ENCODE data around the gene RRAD. TPM values are rescaled to one million over a fixed set of nuclear protein-coding genes. Genes with fewer than 3 reads are reported as not detected.
"Not testable (repeated sequence)": the region's sequence is repeated elsewhere in the genome, so short reads cannot be mapped to it uniquely, and the experiment has no call there.

The RRAD gene
- polyA plus RNA-seq (2013, experiment 1 of 2) = 0.77 TPM
- polyA plus RNA-seq (2013, experiment 2 of 2) = 1.1 TPM

DNA sequence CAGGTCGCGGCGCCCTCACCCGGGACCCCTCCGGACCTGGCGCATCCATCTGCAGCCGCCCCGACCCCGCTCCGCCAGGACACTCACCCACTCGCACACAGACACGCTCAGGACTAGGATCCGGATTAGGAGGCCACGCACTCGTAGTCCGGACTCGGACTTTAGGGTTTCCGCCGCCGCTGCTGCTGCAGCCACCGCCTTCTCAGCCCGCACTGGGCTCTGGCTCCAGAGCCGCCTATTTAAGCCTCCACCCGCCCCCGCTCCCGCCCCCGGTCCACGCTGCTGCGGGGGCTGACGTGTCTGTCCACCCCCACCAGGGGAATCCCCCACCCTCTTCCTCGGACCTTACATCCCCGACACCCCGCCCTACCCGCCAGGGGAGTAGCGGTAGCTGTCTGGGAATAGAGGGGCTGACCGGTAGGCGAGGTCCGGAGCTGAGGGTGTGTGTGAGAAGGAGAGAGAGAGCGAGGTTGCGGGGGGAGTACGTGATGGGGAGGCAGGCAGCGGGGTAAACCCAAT, at the start of gene RRAD:
TSS of gene RRAD (minus strand) at position 214 of the 519 bp plus-strand sequence. CDS start 356 bp downstream, outside the sequence.
- Histone ChIP-seq H3K36me3 (ENCODE audit: control insufficient read depth, insufficient read depth, low read length) (peaks cover 2% of the 10 kb centered on the region), H3K9me3 (ENCODE audit: control insufficient read depth, low read length) (no peaks in the 10 kb centered on the region), H3K4me1 (ENCODE audit: control insufficient read depth, insufficient read depth, low read length, poor library complexity, severe bottlenecking) (peaks cover 5% of the 10 kb centered on the region), H3K4me3 (ENCODE audit: extremely low read depth, insufficient read depth, low read length, poor library complexity, severe bottlenecking) (peak within 1 kb of the TSS; percentile 20), H3K27ac (ENCODE audit: low read depth, low read length, severe bottlenecking) (no peak within 1 kb of the TSS)
- WGBS, 2 experiments (ENCODE audit: insufficient coverage in 2 of 2) = 8% methylated on average over 20 to 26 of the region's 42 CpGs

DNA sequence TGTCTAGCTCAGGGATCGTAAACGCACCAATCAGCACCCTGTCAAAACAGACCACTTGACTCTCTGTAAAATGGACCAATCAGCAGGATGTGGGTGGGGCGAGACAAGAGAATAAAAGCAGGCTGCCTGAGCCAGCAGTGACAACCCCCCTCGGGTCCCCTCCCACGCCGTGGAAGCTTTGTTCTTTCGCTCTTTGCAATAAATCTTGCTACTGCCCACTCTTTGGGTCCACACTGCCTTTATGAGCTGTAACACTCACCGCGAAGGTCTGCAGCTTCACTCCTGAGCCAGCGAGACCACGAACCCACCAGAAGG, 49.6 kb upstream of the RRAD start:
- not testable (repeated sequence) for H3K27ac ChIP-seq (ENCODE audit: low read depth, low read length, severe bottlenecking); H3K4me1 ChIP-seq (ENCODE audit: control insufficient read depth, insufficient read depth, low read length, poor library complexity, severe bottlenecking); H3K36me3 ChIP-seq (ENCODE audit: control insufficient read depth, insufficient read depth, low read length); H3K9me3 ChIP-seq (ENCODE audit: control insufficient read depth, low read length); H3K4me3 ChIP-seq (ENCODE audit: extremely low read depth, insufficient read depth, low read length, poor library complexity, severe bottlenecking)
- 93 to 96% methylated on average over 9 to 11 of the region's 11 CpGs for WGBS, 2 experiments (ENCODE audit: insufficient coverage in 2 of 2)

DNA sequence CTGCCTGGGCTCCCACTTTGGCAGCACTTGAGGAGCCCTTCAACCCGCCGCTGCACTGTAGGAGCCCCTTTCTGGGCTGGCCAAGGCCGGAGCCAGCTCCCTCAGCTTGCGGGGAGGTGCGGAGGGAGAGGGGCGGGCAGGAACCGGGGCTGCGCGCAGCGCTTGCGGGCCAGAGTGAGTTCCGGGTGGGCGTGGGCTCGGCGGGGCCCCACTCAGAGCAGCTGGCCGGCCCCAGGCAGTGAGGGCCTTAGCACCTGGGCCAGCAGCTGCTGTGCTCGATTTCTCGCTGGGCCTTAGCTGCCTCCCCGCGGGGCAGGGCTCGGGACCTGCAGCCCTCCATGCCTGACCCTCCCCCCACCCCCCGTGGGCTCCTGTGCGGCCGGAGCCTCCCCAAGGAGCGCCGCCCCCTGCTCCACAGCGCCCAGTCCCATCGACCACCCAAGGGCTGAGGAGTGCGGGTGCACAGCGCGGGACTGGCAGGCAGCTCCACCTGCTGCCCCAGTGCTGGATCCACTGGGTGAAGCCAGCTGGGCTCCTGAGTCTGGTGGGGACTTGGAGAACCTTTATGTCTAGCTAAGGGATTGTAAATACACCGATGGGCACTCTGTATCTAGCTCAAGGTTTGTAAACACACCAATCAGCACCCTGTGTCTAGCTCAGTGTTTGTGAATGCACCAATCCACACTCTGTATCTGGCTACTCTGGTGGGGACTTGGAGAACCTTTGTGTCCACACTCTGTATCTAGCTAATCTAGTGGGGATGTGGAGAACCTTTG, 49.0 kb upstream of the RRAD start:
- not testable (repeated sequence) for H3K4me1 ChIP-seq (ENCODE audit: control insufficient read depth, insufficient read depth, low read length, poor library complexity, severe bottlenecking); H3K9me3 ChIP-seq (ENCODE audit: control insufficient read depth, low read length); H3K36me3 ChIP-seq (ENCODE audit: control insufficient read depth, insufficient read depth, low read length); H3K4me3 ChIP-seq (ENCODE audit: extremely low read depth, insufficient read depth, low read length, poor library complexity, severe bottlenecking); H3K27ac ChIP-seq (ENCODE audit: low read depth, low read length, severe bottlenecking)
- 94% methylated on average over 22 to 23 of the region's 32 CpGs for whole genome bisulfite sequencing, 2 experiments (ENCODE audit: insufficient coverage in 2 of 2)

DNA sequence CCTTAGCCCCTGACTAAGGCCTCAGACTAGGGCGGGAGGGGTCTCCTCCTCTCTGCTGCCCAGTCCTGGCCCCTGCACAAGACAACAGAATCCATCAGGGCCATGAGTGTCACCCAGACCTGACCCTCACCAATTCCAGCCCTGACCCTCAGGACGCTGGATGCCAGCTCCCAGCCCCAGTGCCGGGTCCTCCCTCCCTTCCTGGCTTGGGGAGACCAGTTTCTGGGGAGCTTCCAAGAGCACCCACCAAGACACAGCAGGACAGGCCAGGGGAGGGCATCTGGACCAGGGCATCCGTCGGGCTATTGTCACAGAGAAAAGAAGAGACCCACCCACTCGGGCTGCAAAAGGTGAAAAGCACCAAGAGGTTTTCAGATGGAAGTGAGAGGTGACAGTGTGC, 48.4 kb upstream of the RRAD start:
- H3K27ac ChIP-seq (ENCODE audit: low read depth, low read length, severe bottlenecking) = no peak overlapping the region
- H3K9me3 ChIP-seq (ENCODE audit: control insufficient read depth, low read length) = no peaks in the 10 kb centered on the region
- H3K4me1 ChIP-seq (ENCODE audit: control insufficient read depth, insufficient read depth, low read length, poor library complexity, severe bottlenecking) = peaks cover 3% of the 10 kb centered on the region
- H3K36me3 ChIP-seq (ENCODE audit: control insufficient read depth, insufficient read depth, low read length) = no peaks in the 10 kb centered on the region
- H3K4me3 ChIP-seq (ENCODE audit: extremely low read depth, insufficient read depth, low read length, poor library complexity, severe bottlenecking) = no peak overlapping the region
- WGBS, 2 experiments (ENCODE audit: insufficient coverage in 2 of 2) = 96 to 100% methylated on average over 4 to 5 of the region's 6 CpGs

DNA sequence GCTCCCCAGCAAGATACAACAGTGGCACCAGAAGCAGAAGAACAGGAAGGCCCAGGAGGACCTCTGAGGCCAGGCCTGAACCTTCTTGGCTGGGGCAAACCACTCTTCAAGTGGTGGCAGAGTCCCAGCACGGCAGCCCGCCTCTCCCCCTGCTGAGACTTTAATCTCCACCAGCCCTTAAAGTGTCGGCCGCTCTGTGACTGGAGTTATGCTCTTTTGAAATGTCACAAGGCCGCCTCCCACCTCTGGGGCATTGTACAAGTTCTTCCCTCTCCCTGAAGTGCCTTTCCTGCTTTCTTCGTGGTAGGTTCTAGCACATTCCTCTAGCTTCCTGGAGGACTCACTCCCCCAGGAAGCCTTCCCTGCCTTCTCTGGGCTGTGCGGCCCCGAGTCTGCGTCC, 47.6 kb upstream of the RRAD start:
- 70 to 74% methylated on average over 8 to 9 of the region's 9 CpGs for WGBS, 2 experiments (ENCODE audit: insufficient coverage in 2 of 2)
- Histone ChIP-seq H3K27ac (ENCODE audit: low read depth, low read length, severe bottlenecking) (no peak overlapping the region), H3K4me3 (ENCODE audit: extremely low read depth, insufficient read depth, low read length, poor library complexity, severe bottlenecking) (no peak overlapping the region), H3K9me3 (ENCODE audit: control insufficient read depth, low read length) (no peaks in the 10 kb centered on the region), H3K36me3 (ENCODE audit: control insufficient read depth, insufficient read depth, low read length) (no peaks in the 10 kb centered on the region), H3K4me1 (ENCODE audit: control insufficient read depth, insufficient read depth, low read length, poor library complexity, severe bottlenecking) (peaks cover 3% of the 10 kb centered on the region)

GRCh38 chr16:66970775-66971720, 45.7 kb upstream of the RRAD start:
- peaks cover 3% of the 10 kb centered on the region for H3K4me1 ChIP-seq (ENCODE audit: control insufficient read depth, insufficient read depth, low read length, poor library complexity, severe bottlenecking)
- H3K36me3 ChIP-seq (ENCODE audit: control insufficient read depth, insufficient read depth, low read length) = no peaks in the 10 kb centered on the region
- no peak overlapping the region for H3K27ac ChIP-seq (ENCODE audit: low read depth, low read length, severe bottlenecking)
- 91 to 92% methylated on average over 10 of the region's 10 CpGs for WGBS, 2 experiments (ENCODE audit: insufficient coverage in 2 of 2)
- no peak overlapping the region for H3K4me3 ChIP-seq (ENCODE audit: extremely low read depth, insufficient read depth, low read length, poor library complexity, severe bottlenecking)
- no peaks in the 10 kb centered on the region for H3K9me3 ChIP-seq (ENCODE audit: control insufficient read depth, low read length)

GRCh38 chr16:66968847-66969246, 43.5 kb upstream of the RRAD start:
- no peak overlapping the region for H3K4me3 ChIP-seq (ENCODE audit: extremely low read depth, insufficient read depth, low read length, poor library complexity, severe bottlenecking)
- H3K27ac ChIP-seq (ENCODE audit: low read depth, low read length, severe bottlenecking) = no peak overlapping the region
- H3K9me3 ChIP-seq (ENCODE audit: control insufficient read depth, low read length) = no peaks in the 10 kb centered on the region
- 89 to 100% methylated on average over 4 to 5 of the region's 5 CpGs for WGBS, 2 experiments (ENCODE audit: insufficient coverage in 2 of 2)
- peaks cover 3% of the 10 kb centered on the region for H3K4me1 ChIP-seq (ENCODE audit: control insufficient read depth, insufficient read depth, low read length, poor library complexity, severe bottlenecking)
- no peaks in the 10 kb centered on the region for H3K36me3 ChIP-seq (ENCODE audit: control insufficient read depth, insufficient read depth, low read length)

- no peaks in the 10 kb centered on the region for H3K4me1 ChIP-seq (ENCODE audit: control insufficient read depth, insufficient read depth, low read length, poor library complexity, severe bottlenecking)
- 84 to 93% methylated on average over 6 of the region's 6 CpGs for WGBS, 2 experiments (ENCODE audit: insufficient coverage in 2 of 2)
- H3K9me3 ChIP-seq (ENCODE audit: control insufficient read depth, low read length) = no peaks in the 10 kb centered on the region
- no peak overlapping the region for H3K4me3 ChIP-seq (ENCODE audit: extremely low read depth, insufficient read depth, low read length, poor library complexity, severe bottlenecking)
- no peak overlapping the region for H3K27ac ChIP-seq (ENCODE audit: low read depth, low read length, severe bottlenecking)
- H3K36me3 ChIP-seq (ENCODE audit: control insufficient read depth, insufficient read depth, low read length) = no peaks in the 10 kb centered on the region
Measured at GRCh38 chr16:66964049-66964448, 38.7 kb upstream of the RRAD start.

DNA sequence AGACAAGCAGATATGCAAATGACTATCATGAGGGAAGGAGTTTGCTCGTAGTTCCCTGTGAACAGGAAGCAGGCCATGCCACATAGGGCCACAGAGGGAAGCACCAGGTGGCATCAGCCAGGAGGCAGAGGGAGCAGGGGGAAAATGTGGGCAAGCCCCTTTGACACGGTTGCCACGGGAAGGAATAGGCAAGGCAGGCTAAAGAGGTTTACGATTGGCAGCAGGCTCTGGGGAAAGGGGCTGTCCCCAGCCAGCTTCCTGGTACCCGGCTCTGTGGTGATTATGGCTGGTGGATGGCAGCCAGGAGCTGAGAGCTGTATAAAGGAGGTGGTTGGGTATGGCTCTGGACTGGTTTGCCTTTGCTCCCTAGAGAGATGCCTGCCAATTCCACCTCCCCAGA, 36.6 kb upstream of the RRAD start:
- no peak overlapping the region for H3K27ac ChIP-seq (ENCODE audit: low read depth, low read length, severe bottlenecking)
- no peaks in the 10 kb centered on the region for H3K9me3 ChIP-seq (ENCODE audit: control insufficient read depth, low read length)
- H3K36me3 ChIP-seq (ENCODE audit: control insufficient read depth, insufficient read depth, low read length) = no peaks in the 10 kb centered on the region
- 88 to 97% methylated on average over 4 to 5 of the region's 5 CpGs for WGBS, 2 experiments (ENCODE audit: insufficient coverage in 2 of 2)
- H3K4me3 ChIP-seq (ENCODE audit: extremely low read depth, insufficient read depth, low read length, poor library complexity, severe bottlenecking) = no peak overlapping the region
- no peaks in the 10 kb centered on the region for H3K4me1 ChIP-seq (ENCODE audit: control insufficient read depth, insufficient read depth, low read length, poor library complexity, severe bottlenecking)

- WGBS, 2 experiments (ENCODE audit: insufficient coverage in 2 of 2) = 27 to 44% methylated on average over 7 to 10 of the region's 16 CpGs
- no peak within 1 kb of the TSS for H3K4me3 ChIP-seq (ENCODE audit: extremely low read depth, insufficient read depth, low read length, poor library complexity, severe bottlenecking)
- no peaks in the 10 kb centered on the region for H3K4me1 ChIP-seq (ENCODE audit: control insufficient read depth, insufficient read depth, low read length, poor library complexity, severe bottlenecking)
- no peaks in the 10 kb centered on the region for H3K36me3 ChIP-seq (ENCODE audit: control insufficient read depth, insufficient read depth, low read length)
- no peaks in the 10 kb centered on the region for H3K9me3 ChIP-seq (ENCODE audit: control insufficient read depth, low read length)
- no peak within 1 kb of the TSS for H3K27ac ChIP-seq (ENCODE audit: low read depth, low read length, severe bottlenecking)
Measured at GRCh38 chr16:66961065-66961744, 35.9 kb upstream of the RRAD start, which contains the start of gene CES3. TSS of gene CES3 (plus strand) at chr16:66961266. CDS start at chr16:66961308, 42 bp downstream.
